T-helper 1 cell (primary cell): ENCODE measurements around the gene IGFL1.
"Not testable (repeated sequence)": the region's sequence is repeated elsewhere in the genome, so short reads cannot be mapped to it uniquely, and the experiment has no call there.

Source experiments
- DNase-seq, 5 donors: peaks; one replicate each; pipeline ENCODE4 v3.0.0-alpha.2; 2012 to 2020

Gene IGFL1

GRCh38 chr19:46202872-46203860, 26.4 kb upstream of the IGFL1 start:
- DNase-seq: no peak

- DNase-seq: no peak
Measured at GRCh38 chr19:46204008-46204407, 25.5 kb upstream of the IGFL1 start.

GRCh38 chr19:46205183-46205984, 24.2 kb upstream of the IGFL1 start:
- DNase-seq: no peak

- no peak for DNase-seq
Measured at GRCh38 chr19:46206176-46206575, 23.4 kb upstream of the IGFL1 start.

- no peak for DNase-seq
Measured at GRCh38 chr19:46206682-46207081, 22.9 kb upstream of the IGFL1 start.

GRCh38 chr19:46207858-46208257, 21.7 kb upstream of the IGFL1 start:
- not testable (repeated sequence) for DNase-seq

GRCh38 chr19:46209051-46209450, 20.5 kb upstream of the IGFL1 start:
- DNase-seq: no peak

- DNase-seq: no peak
Measured at GRCh38 chr19:46209472-46209871, 20.1 kb upstream of the IGFL1 start.

- no peak for DNase-seq
Measured at GRCh38 chr19:46210669-46211068, 18.9 kb upstream of the IGFL1 start.

- DNase-seq: no peak
Measured at GRCh38 chr19:46211201-46211881, 18.2 kb upstream of the IGFL1 start.

- DNase-seq: not testable (repeated sequence)
Measured at GRCh38 chr19:46212592-46212991, 16.9 kb upstream of the IGFL1 start.

GRCh38 chr19:46213156-46213555, 16.4 kb upstream of the IGFL1 start:
- no peak for DNase-seq

GRCh38 chr19:46213806-46214205, 15.7 kb upstream of the IGFL1 start:
- DNase-seq: no peak

- no peak for DNase-seq
Measured at GRCh38 chr19:46216612-46217011, 12.9 kb upstream of the IGFL1 start.

- no peak for DNase-seq
Measured at GRCh38 chr19:46217476-46217875, 12.1 kb upstream of the IGFL1 start.

GRCh38 chr19:46218160-46218559, 11.4 kb upstream of the IGFL1 start:
- peak in 1 of 5 donors; percentile 16 for DNase-seq

- no peak for DNase-seq
Measured at GRCh38 chr19:46220038-46220615, 9.4 kb upstream of the IGFL1 start.

- no peak for DNase-seq
Measured at GRCh38 chr19:46221152-46221551, 8.4 kb upstream of the IGFL1 start.

- no peak for DNase-seq
Measured at GRCh38 chr19:46221981-46222610, 7.4 kb upstream of the IGFL1 start.

GRCh38 chr19:46223787-46224186, 5.8 kb upstream of the IGFL1 start:
- not testable (repeated sequence) for DNase-seq

- DNase-seq: no peak
Measured at GRCh38 chr19:46224773-46225172, 4.8 kb upstream of the IGFL1 start.

GRCh38 chr19:46225558-46226004, 4.0 kb upstream of the IGFL1 start:
- DNase-seq: no peak
